Nephron (organoid): ENCODE data around the gene LPAR3.

Source experiments
- H3K27ac Mint-ChIP-seq, 3 experiments: 2 replicates each; pipeline ENCODE4 v1.8.0; 2020; ENCODE audit warnings: mixed read lengths in 3 of 3, mild to moderate bottlenecking in 2 of 3, moderate library complexity in 1 of 3
- H3K27me3 Mint-ChIP-seq: 2 replicates; pipeline ENCODE4 v1.8.0; 2021; ENCODE audit warnings: low read depth, mild to moderate bottlenecking, moderate library complexity, mixed read lengths
- H3K36me3 Mint-ChIP-seq: 2 replicates; pipeline ENCODE4 v1.8.0; 2020; ENCODE audit warnings: low read depth, mixed read lengths
- H3K4me1 Mint-ChIP-seq: 2 replicates; pipeline ENCODE4 v1.8.0; 2020; ENCODE audit warnings: mixed read lengths
- H3K4me3 Mint-ChIP-seq, 3 experiments: 2 replicates each; pipeline ENCODE4 v1.8.0; 2020; ENCODE audit warnings: mild to moderate bottlenecking in 3 of 3, mixed read lengths in 3 of 3, moderate library complexity in 2 of 3
- H3K9me3 Mint-ChIP-seq: 2 replicates; pipeline ENCODE4 v1.8.0; 2020; ENCODE audit warnings: mixed read lengths
- TF ChIP-seq, protein P1 (sequence below), 3 experiments: fragments of 200-600 bp; sonication (generic); IDR thresholded peaks; one replicate each; pipeline ENCODE4 v1.5.0; 2021; ENCODE audit warnings: antibody characterized with exemption in 3 of 3; ENCODE audit not compliant: unreplicated experiment in 3 of 3

LPAR3 gene

DNA sequence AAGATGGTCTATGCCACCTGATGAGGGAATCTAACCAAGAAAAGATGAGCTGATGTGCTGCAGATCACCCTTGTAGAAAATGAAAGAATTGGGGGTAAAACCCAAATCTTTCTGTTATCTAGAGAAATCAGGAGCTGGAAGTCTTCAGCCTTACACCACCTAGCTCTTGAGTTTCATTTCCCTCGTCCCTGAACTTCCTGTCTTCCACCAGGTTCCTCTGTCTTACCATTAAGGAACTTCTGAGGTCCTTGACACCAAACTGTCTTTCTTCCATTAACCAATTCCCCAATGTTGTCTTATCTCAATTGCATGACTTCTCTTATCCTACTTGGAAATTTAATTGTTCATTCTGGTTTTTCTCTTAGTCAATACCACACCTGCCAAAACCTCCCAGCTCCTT lies 31.5 kb downstream of the LPAR3 start:
- Mint-ChIP-seq H3K4me3 (no peak overlapping the region), H3K27ac (no peak overlapping the region), H3K4me1 (peaks cover 12% of the 10 kb centered on the region), H3K36me3 (no peaks in the 10 kb centered on the region), H3K9me3 (no peaks in the 10 kb centered on the region), H3K27me3 (peaks cover 12% of the 10 kb centered on the region)
- TF ChIP-seq, protein P1, sequence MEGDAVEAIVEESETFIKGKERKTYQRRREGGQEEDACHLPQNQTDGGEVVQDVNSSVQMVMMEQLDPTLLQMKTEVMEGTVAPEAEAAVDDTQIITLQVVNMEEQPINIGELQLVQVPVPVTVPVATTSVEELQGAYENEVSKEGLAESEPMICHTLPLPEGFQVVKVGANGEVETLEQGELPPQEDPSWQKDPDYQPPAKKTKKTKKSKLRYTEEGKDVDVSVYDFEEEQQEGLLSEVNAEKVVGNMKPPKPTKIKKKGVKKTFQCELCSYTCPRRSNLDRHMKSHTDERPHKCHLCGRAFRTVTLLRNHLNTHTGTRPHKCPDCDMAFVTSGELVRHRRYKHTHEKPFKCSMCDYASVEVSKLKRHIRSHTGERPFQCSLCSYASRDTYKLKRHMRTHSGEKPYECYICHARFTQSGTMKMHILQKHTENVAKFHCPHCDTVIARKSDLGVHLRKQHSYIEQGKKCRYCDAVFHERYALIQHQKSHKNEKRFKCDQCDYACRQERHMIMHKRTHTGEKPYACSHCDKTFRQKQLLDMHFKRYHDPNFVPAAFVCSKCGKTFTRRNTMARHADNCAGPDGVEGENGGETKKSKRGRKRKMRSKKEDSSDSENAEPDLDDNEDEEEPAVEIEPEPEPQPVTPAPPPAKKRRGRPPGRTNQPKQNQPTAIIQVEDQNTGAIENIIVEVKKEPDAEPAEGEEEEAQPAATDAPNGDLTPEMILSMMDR (IDR thresholded peaks at IDR 0.05; ENCODE audit: unreplicated experiment in 3 of 3), result no peak

DNA sequence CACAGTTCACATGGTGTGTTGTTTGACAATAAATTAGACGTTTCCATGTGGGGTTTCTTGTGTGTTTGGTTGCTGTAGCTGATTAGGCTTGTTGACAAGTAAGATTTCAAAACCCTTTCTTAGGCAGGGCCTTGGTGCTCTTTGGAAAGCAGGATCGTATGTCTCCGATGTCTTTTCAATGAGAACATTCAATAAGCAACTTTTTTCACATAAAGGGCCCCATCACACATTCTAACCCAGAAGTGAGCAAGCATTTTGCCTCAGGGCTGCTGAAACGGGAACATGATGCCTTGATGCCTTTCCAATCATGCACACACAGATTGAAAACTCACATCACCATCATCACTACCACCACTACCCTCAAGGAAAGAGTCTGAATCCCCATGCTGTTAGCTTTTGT lies 33.1 kb downstream of the LPAR3 start:
- peaks cover 28% of the 10 kb centered on the region for H3K4me1 Mint-ChIP-seq
- TF ChIP-seq, protein P1 (IDR thresholded peaks at IDR 0.05; ENCODE audit: unreplicated experiment in 3 of 3), result no peak

DNA sequence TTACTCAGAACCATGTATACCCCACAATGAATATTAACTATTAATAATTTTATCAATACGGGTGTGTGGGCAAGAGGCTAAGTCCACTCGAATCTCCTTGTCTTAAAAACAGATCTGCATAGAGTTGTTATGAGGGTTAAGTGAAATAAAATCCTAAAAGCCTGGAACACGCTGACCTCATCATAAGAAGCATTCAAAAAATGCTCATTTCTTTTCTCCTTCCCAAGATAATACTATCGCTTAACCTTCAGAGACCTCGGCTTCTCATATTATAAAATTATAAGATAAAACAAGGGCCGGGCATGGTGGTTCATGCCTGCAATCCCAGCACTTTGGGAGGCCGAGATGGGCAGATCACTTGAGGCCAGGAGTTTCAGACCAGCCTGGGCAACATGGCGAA lies 35.1 kb downstream of the LPAR3 start:
- Mint-ChIP-seq H3K27me3 (peaks cover 26% of the 10 kb centered on the region), H3K4me1 (peaks cover 30% of the 10 kb centered on the region), H3K36me3 (no peaks in the 10 kb centered on the region), H3K27ac (no peak overlapping the region), H3K4me3 (no peak overlapping the region), H3K9me3 (no peaks in the 10 kb centered on the region)
- TF ChIP-seq, protein P1 (IDR thresholded peaks at IDR 0.05; ENCODE audit: unreplicated experiment in 3 of 3), result no peak

More for the DNA sequence above, 33.1 kb downstream of the LPAR3 start:
- H3K27me3 Mint-ChIP-seq, result peaks cover 21% of the 10 kb centered on the region
- H3K27ac Mint-ChIP-seq, result no peak overlapping the region
- H3K36me3 Mint-ChIP-seq, result no peaks in the 10 kb centered on the region
- H3K4me3 Mint-ChIP-seq, result no peak overlapping the region
- no peaks in the 10 kb centered on the region for H3K9me3 Mint-ChIP-seq

DNA sequence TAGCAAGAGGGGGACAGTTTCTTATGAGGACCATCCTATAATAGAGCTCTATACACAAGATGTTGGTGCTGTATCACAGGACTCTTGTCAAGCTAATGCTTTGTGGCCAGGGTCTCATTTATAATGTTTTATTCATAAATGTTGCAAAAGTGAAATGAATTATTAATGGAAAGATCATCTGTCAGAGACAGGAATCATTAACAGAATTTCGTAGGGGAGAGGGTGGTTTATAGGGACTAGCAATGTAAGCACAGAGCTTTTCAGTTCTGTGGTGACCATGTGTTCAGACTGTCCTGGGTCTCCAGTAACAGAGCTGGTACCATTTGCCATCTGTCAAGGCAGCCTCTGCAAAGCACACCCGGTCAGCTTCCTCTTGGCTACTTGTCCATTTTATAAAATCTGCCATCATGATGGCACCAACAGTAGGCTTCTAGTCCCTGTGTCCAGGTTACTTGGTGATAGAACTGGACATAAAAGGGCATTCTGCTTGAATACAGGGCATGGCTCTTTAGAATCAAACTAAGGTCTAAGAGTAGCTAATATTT lies 36.2 kb downstream of the LPAR3 start:
- H3K4me3 Mint-ChIP-seq, result no peak overlapping the region
- H3K27ac Mint-ChIP-seq, result peak overlapping the region in 2 of 3 experiments; percentile 1 to 49
- no peaks in the 10 kb centered on the region for H3K36me3 Mint-ChIP-seq
- no peaks in the 10 kb centered on the region for H3K9me3 Mint-ChIP-seq
- peaks cover 30% of the 10 kb centered on the region for H3K4me1 Mint-ChIP-seq
- TF ChIP-seq, protein P1 (IDR thresholded peaks at IDR 0.05; ENCODE audit: unreplicated experiment in 3 of 3), result no peak
- peaks cover 27% of the 10 kb centered on the region for H3K27me3 Mint-ChIP-seq

DNA sequence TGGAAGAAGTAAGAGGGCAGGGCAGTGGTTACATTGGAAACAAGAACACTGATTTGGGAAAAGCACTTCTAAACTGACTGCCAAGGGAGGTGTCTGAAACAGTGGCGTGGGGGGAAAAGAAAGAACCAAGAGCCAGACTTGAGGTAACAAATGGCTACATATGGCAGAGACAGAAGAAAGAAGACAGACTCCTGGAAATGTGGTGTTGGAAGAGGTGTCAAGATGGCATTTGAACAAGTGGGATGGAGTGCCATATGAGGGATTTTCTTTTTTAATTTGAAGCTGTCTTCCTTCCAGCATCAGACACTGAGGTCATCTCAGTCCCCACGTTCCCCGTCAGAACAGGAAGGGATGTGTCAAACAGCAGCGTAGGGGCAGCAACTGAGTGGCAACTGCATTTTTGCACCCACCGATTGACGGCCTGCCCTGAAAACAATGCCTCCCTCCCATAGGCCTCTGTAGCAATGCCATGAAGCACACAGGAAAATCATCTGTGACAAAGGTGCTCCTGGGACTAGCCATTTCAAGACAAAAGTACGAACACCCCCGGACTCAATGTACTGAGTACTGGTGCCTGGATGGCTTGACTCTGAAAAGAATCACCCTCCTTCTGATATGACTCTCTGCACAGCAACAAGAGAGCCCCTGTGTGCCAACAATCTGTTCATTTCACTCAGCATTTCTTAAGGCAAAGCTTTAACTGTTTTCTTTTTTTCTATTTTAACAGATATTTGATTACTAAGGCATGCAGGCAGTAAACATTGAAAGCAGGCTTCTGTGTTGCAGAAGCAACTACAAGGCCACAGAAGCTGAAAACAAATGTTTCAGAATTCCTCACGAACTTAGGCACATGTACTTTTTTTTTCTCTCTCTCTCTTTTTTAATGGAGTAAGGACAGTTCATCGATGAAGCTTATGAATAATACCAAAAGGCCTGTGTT lies 37.0 kb downstream of the LPAR3 start:
- H3K27me3 Mint-ChIP-seq, result peaks cover 27% of the 10 kb centered on the region
- TF ChIP-seq, protein P1 (IDR thresholded peaks at IDR 0.05; ENCODE audit: unreplicated experiment in 3 of 3), result no peak
- H3K36me3 Mint-ChIP-seq, result no peaks in the 10 kb centered on the region
- H3K9me3 Mint-ChIP-seq, result no peaks in the 10 kb centered on the region
- peak overlapping the region in 2 of 3 experiments; percentile 1 to 49 for H3K27ac Mint-ChIP-seq
- H3K4me3 Mint-ChIP-seq, result no peak overlapping the region
- peaks cover 30% of the 10 kb centered on the region for H3K4me1 Mint-ChIP-seq
